HEK293 (cell line): ENCODE results near the gene SLC35B4.

ENCODE experiments used
- CTCF ChIA-PET: fragments of 350-600 bp; formaldehyde crosslinking; extraction: SDS; loops from one replicate; lab custom pipeline; 2021; ENCODE audit warnings: antibody characterized with exemption; lab: Yijun Ruan, JAX
- POLR2A ChIA-PET: fragments of 300-600 bp; formaldehyde crosslinking; extraction: SDS; loops from one replicate; lab custom pipeline; 2020; ENCODE audit warnings: antibody characterized with exemption, inconsistent platforms; lab: Yijun Ruan, JAX
- H3K27ac ChIP-seq: fragments of 200-500 bp; sonication (Bioruptor generic); 2 replicates; pipeline ENCODE4 v1.5.1; 2014; ENCODE audit warnings: low read depth, low read length, control low read depth, inconsistent platforms; ENCODE audit errors: extremely low read depth
- H3K36me3 ChIP-seq, 2 experiments: fragments of 200-500 bp in 1 of 2; sonication (Bioruptor generic) in 1 of 2; 1 replicate in 1 of 2; 2 replicates in 1 of 2; pipeline ENCODE4 v1.5.1; 2014 to 2017; ENCODE audit warnings: inconsistent platforms in 2 of 2, low read length in 2 of 2; ENCODE audit not compliant: control insufficient read depth in 2 of 2, insufficient read depth in 1 of 2
- H3K4me1 ChIP-seq: fragments of 200-500 bp; sonication (Bioruptor generic); 2 replicates; pipeline ENCODE4 v1.5.1; 2014; ENCODE audit warnings: mild to moderate bottlenecking, low read length, inconsistent platforms; ENCODE audit not compliant: control insufficient read depth, insufficient read depth
- H3K4me3 ChIP-seq: 2 replicates; pipeline ENCODE4 v1.5.1; 2011; ENCODE audit warnings: low read depth, mild to moderate bottlenecking, control low read depth, low read length, moderate library complexity
- H3K9me3 ChIP-seq: fragments of 200-500 bp; sonication (Bioruptor generic); 2 replicates; pipeline ENCODE4 v1.5.1; 2014; ENCODE audit warnings: low read depth, low read length, inconsistent platforms; ENCODE audit not compliant: control insufficient read depth, insufficient read depth
- BCL11B ChIP-seq: fragments of 450-650 bp; formaldehyde crosslinking; IDR thresholded peaks from 2 replicates; pipeline ENCODE4 v1.5.1; 2016; ENCODE audit warnings: low read depth, missing biosample characterization, missing genetic modification characterization
- KLF16 ChIP-seq: fragments of 450-650 bp; formaldehyde crosslinking; IDR thresholded peaks from 2 replicates; pipeline ENCODE4 v1.5.1; 2017; ENCODE audit warnings: missing biosample characterization, missing genetic modification characterization
- PATZ1 ChIP-seq: fragments of 450-650 bp; formaldehyde crosslinking; IDR thresholded peaks from 2 replicates; pipeline ENCODE4 v1.5.1; 2016; ENCODE audit warnings: missing biosample characterization, missing genetic modification characterization
- REPIN1 ChIP-seq: fragments of 450-650 bp; formaldehyde crosslinking; IDR thresholded peaks from 2 replicates; pipeline ENCODE4 v1.5.1; 2017; ENCODE audit warnings: missing biosample characterization, missing genetic modification characterization, low read depth
- WT1 ChIP-seq: fragments of 450-650 bp; formaldehyde crosslinking; IDR thresholded peaks from 2 replicates; pipeline ENCODE4 v1.5.1; 2016; ENCODE audit warnings: missing biosample characterization, missing genetic modification characterization
- ZFHX2 ChIP-seq: fragments of 450-650 bp; formaldehyde crosslinking; conservative IDR thresholded peaks from 2 replicates; pipeline ENCODE4 v1.5.1; 2016; ENCODE audit warnings: missing biosample characterization, missing genetic modification characterization
- ZNF184 ChIP-seq: fragments of 450-650 bp; IDR thresholded peaks from 2 replicates; pipeline ENCODE4 v1.5.1; 2018; ENCODE audit warnings: missing biosample characterization, mild to moderate bottlenecking, missing genetic modification characterization
- ZNF391 ChIP-seq: fragments of 450-650 bp; formaldehyde crosslinking; IDR thresholded peaks from 2 replicates; pipeline ENCODE4 v1.5.1; 2016; ENCODE audit warnings: low read depth, missing biosample characterization, missing genetic modification characterization, borderline replicate concordance
- ZNF654 ChIP-seq: fragments of 450-650 bp; formaldehyde crosslinking; IDR thresholded peaks from 2 replicates; pipeline ENCODE4 v1.5.1; 2016; ENCODE audit warnings: low read depth, missing biosample characterization, missing genetic modification characterization
- ZNF660 ChIP-seq: fragments of 450-650 bp; IDR thresholded peaks from 2 replicates; pipeline ENCODE4 v1.5.1; 2018; ENCODE audit warnings: missing biosample characterization, mild to moderate bottlenecking, missing genetic modification characterization
- ZNF791 ChIP-seq: fragments of 450-650 bp; formaldehyde crosslinking; IDR thresholded peaks from 2 replicates; pipeline ENCODE4 v1.5.1; 2016; ENCODE audit warnings: missing biosample characterization, missing genetic modification characterization
- ZSCAN5A ChIP-seq: fragments of 450-650 bp; formaldehyde crosslinking; IDR thresholded peaks from 2 replicates; pipeline ENCODE4 v1.5.1; 2016; ENCODE audit warnings: missing biosample characterization, missing genetic modification characterization
- TF ChIP-seq, protein P1 (sequence below): fragments of 450-650 bp; formaldehyde crosslinking; IDR thresholded peaks from 2 replicates; pipeline ENCODE4 v1.5.1; 2016; ENCODE audit warnings: missing biosample characterization, missing genetic modification characterization
- TF ChIP-seq, protein P2 (sequence below): fragments of 450-650 bp; formaldehyde crosslinking; IDR thresholded peaks from 2 replicates; pipeline ENCODE4 v1.5.1; 2016; ENCODE audit warnings: missing biosample characterization, missing genetic modification characterization
- TF ChIP-seq, protein P3 (sequence below): fragments of 450-650 bp; formaldehyde crosslinking; IDR thresholded peaks from 2 replicates; pipeline ENCODE4 v1.5.1; 2016; ENCODE audit warnings: missing biosample characterization, missing genetic modification characterization, borderline replicate concordance

SLC35B4 gene

GRCh38 chr7:134328900-134329299, 12.2 kb upstream of the SLC35B4 start:
- POLR2A ChIA-PET = no interaction called here

GRCh38 chr7:134327896-134328295, 11.2 kb upstream of the SLC35B4 start:
- Histone ChIP-seq H3K27ac (no peak overlapping the region), H3K9me3 (no peaks in the 10 kb centered on the region), H3K36me3 (no peaks in the 10 kb centered on the region), H3K4me1 (no peaks in the 10 kb centered on the region), H3K4me3 (no peak overlapping the region)
- POLR2A ChIA-PET = no interaction called here
- CTCF ChIA-PET = interaction anchor here (0.6 to 1.5 kb wide), 12 partner anchors 10 to 1618 kb away, joined by 3 to 7 read pairs (median 3); no protein-coding TSS in a partner anchor
- TF ChIP-seq KLF16 (tag by site-specific recombination) (no peak), WT1 (tag by site-specific recombination) (no peak), ZNF184 (tag by site-specific recombination) (no peak), ZNF654 (tag by site-specific recombination) (peak; percentile 90), ZNF660 (tag by site-specific recombination) (peak; percentile 37; the same call in 1 of the 2 replicates), ZSCAN5A (no peak)
- TF ChIP-seq, protein P1, sequence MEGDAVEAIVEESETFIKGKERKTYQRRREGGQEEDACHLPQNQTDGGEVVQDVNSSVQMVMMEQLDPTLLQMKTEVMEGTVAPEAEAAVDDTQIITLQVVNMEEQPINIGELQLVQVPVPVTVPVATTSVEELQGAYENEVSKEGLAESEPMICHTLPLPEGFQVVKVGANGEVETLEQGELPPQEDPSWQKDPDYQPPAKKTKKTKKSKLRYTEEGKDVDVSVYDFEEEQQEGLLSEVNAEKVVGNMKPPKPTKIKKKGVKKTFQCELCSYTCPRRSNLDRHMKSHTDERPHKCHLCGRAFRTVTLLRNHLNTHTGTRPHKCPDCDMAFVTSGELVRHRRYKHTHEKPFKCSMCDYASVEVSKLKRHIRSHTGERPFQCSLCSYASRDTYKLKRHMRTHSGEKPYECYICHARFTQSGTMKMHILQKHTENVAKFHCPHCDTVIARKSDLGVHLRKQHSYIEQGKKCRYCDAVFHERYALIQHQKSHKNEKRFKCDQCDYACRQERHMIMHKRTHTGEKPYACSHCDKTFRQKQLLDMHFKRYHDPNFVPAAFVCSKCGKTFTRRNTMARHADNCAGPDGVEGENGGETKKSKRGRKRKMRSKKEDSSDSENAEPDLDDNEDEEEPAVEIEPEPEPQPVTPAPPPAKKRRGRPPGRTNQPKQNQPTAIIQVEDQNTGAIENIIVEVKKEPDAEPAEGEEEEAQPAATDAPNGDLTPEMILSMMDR (tag by site-specific recombination) = peak; percentile 66

More at GRCh38 chr7:134328900-134329299, 12.2 kb upstream of the SLC35B4 start:
- H3K9me3 ChIP-seq = no peaks in the 10 kb centered on the region
- CTCF ChIA-PET = interaction anchor here (0.6 to 1.5 kb wide), 8 partner anchors 9 to 248 kb away, joined by 3 to 6 read pairs (median 4); no protein-coding TSS in a partner anchor
- no peaks in the 10 kb centered on the region for H3K4me1 ChIP-seq
- no peak overlapping the region for H3K4me3 ChIP-seq
- H3K27ac ChIP-seq = no peak overlapping the region
- peak; percentile 40 for TF ChIP-seq ZFHX2 (tag by site-specific recombination)
- TF ChIP-seq ZNF791 (tag by site-specific recombination) = no peak
- TF ChIP-seq PATZ1 (tag by site-specific recombination) = no peak
- TF ChIP-seq, protein P2, sequence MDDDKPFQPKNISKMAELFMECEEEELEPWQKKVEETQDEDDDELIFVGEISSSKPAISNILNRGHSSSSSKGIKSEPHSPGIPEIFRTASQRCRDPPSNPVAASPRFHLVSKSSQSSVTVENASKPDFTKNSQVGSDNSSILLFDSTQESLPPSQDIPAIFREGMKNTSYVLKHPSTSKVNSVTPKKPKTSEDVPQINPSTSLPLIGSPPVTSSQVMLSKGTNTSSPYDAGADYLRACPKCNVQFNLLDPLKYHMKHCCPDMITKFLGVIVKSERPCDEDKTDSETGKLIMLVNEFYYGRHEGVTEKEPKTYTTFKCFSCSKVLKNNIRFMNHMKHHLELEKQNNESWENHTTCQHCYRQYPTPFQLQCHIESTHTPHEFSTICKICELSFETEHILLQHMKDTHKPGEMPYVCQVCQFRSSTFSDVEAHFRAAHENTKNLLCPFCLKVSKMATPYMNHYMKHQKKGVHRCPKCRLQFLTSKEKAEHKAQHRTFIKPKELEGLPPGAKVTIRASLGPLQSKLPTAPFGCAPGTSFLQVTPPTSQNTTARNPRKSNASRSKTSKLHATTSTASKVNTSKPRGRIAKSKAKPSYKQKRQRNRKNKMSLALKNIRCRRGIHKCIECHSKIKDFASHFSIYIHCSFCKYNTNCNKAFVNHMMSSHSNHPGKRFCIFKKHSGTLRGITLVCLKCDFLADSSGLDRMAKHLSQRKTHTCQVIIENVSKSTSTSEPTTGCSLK = no peak
- no peak for TF ChIP-seq BCL11B (tag by site-specific recombination)
- TF ChIP-seq, protein P1 (tag by site-specific recombination) = no peak
- TF ChIP-seq ZNF391 (tag by site-specific recombination) = no peak
- TF ChIP-seq REPIN1 (tag by site-specific recombination) = no peak
- TF ChIP-seq, protein P3, sequence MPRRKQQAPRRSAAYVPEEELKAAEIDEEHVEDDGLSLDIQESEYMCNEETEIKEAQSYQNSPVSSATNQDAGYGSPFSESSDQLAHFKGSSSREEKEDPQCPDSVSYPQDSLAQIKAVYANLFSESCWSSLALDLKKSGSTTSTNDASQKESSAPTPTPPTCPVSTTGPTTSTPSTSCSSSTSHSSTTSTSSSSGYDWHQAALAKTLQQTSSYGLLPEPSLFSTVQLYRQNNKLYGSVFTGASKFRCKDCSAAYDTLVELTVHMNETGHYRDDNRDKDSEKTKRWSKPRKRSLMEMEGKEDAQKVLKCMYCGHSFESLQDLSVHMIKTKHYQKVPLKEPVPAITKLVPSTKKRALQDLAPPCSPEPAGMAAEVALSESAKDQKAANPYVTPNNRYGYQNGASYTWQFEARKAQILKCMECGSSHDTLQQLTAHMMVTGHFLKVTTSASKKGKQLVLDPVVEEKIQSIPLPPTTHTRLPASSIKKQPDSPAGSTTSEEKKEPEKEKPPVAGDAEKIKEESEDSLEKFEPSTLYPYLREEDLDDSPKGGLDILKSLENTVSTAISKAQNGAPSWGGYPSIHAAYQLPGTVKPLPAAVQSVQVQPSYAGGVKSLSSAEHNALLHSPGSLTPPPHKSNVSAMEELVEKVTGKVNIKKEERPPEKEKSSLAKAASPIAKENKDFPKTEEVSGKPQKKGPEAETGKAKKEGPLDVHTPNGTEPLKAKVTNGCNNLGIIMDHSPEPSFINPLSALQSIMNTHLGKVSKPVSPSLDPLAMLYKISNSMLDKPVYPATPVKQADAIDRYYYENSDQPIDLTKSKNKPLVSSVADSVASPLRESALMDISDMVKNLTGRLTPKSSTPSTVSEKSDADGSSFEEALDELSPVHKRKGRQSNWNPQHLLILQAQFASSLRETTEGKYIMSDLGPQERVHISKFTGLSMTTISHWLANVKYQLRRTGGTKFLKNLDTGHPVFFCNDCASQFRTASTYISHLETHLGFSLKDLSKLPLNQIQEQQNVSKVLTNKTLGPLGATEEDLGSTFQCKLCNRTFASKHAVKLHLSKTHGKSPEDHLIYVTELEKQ (tag by site-specific recombination) = no peak
- H3K36me3 ChIP-seq = no peaks in the 10 kb centered on the region
